Measurements from ENCODE around the gene UNC93A. TPM values are rescaled to one million over a fixed set of nuclear protein-coding genes. Genes with fewer than 3 reads are reported as not detected.
"Not testable (repeated sequence)": the region's sequence is repeated elsewhere in the genome, so short reads cannot be mapped to it uniquely, and the experiment has no call there.

Gene UNC93A
- total RNA-seq, 1 donor from 2014 or later = not detected

- FAIRE-seq (no peak), DNase-seq (ENCODE audit: low spot score in 2 of 2) (no peak)
Measured at GRCh38 chr6:167268683-167269280, 22.3 kb upstream of the UNC93A start.

- DNase-seq (ENCODE audit: low spot score in 2 of 2) (no peak), FAIRE-seq (no peak)
Measured at GRCh38 chr6:167270499-167271311, 20.4 kb upstream of the UNC93A start.

GRCh38 chr6:167272151-167272550 lies 19.0 kb upstream of the UNC93A start:
- no peak for DNase-seq (ENCODE audit: low spot score in 2 of 2)
- FAIRE-seq = no peak

- DNase-seq (ENCODE audit: low spot score in 2 of 2) = no peak
- no peak for FAIRE-seq
Measured at GRCh38 chr6:167272696-167273379, 18.3 kb upstream of the UNC93A start.

- DNase-seq (ENCODE audit: low spot score in 2 of 2) (no peak), FAIRE-seq (no peak)
Measured at GRCh38 chr6:167274270-167274669, 16.8 kb upstream of the UNC93A start.

- no peak for FAIRE-seq
Measured at GRCh38 chr6:167275001-167275400, 16.1 kb upstream of the UNC93A start.

GRCh38 chr6:167275436-167275835 lies 15.7 kb upstream of the UNC93A start:
- no peak for DNase-seq (ENCODE audit: low spot score in 2 of 2)
- FAIRE-seq = no peak

More at GRCh38 chr6:167275001-167275400, 16.1 kb upstream of the UNC93A start:
- DNase-seq (ENCODE audit: low spot score in 2 of 2) = no peak

- DNase-seq (ENCODE audit: low spot score in 2 of 2) (no peak), FAIRE-seq (no peak)
Measured at GRCh38 chr6:167276772-167277533, 14.2 kb upstream of the UNC93A start.

GRCh38 chr6:167278173-167278940 lies 12.8 kb upstream of the UNC93A start:
- FAIRE-seq; DNase-seq (ENCODE audit: low spot score in 2 of 2): not testable (repeated sequence)

- DNase-seq (ENCODE audit: low spot score in 2 of 2) = no peak
- FAIRE-seq = no peak
Measured at GRCh38 chr6:167279766-167280446, 11.2 kb upstream of the UNC93A start.

- FAIRE-seq; DNase-seq (ENCODE audit: low spot score in 2 of 2): not testable (repeated sequence)
Measured at GRCh38 chr6:167280466-167280865, 10.6 kb upstream of the UNC93A start.

- FAIRE-seq = no peak
- no peak for DNase-seq (ENCODE audit: low spot score in 2 of 2)
Measured at GRCh38 chr6:167282165-167282564, 8.9 kb upstream of the UNC93A start.

GRCh38 chr6:167284565-167284964 lies 6.5 kb upstream of the UNC93A start:
- not testable (repeated sequence) for FAIRE-seq; DNase-seq (ENCODE audit: low spot score in 2 of 2)

- FAIRE-seq = no peak
- DNase-seq (ENCODE audit: low spot score in 2 of 2) = no peak
Measured at GRCh38 chr6:167285077-167285770, 5.9 kb upstream of the UNC93A start.

GRCh38 chr6:167287513-167288048 lies 3.5 kb upstream of the UNC93A start:
- DNase-seq (ENCODE audit: low spot score in 2 of 2) (no peak), FAIRE-seq (no peak)

- not testable (repeated sequence) for DNase-seq (ENCODE audit: low spot score in 2 of 2)
- peak; percentile 98 for FAIRE-seq
Measured at GRCh38 chr6:167288591-167289225, 2.4 kb upstream of the UNC93A start.

GRCh38 chr6:167289291-167289690 lies 1.8 kb upstream of the UNC93A start:
- DNase-seq (ENCODE audit: low spot score in 2 of 2); FAIRE-seq: not testable (repeated sequence)
